H1 (cell line): ENCODE data around the gene NXPH1. TPM values are rescaled to one million over a fixed set of nuclear protein-coding genes. Genes with fewer than 3 reads are reported as not detected.

Experiments
- CEBPB ChIP-seq: IDR thresholded peaks from 2 replicates; pipeline ENCODE4 v1.6.1; 2012; ENCODE audit warnings: low read depth, low read length
- CHD1 ChIP-seq: IDR thresholded peaks from 2 replicates; pipeline ENCODE4 v1.6.1; 2012; ENCODE audit warnings: low read depth, low read length, improper control_type of control experiment
- CHD7 ChIP-seq: fragments of 300-600 bp; sonication (generic); IDR thresholded peaks from 2 replicates; pipeline ENCODE4 v1.7.1; 2012; ENCODE audit warnings: low read length, moderate library complexity, mild to moderate bottlenecking, inconsistent platforms; ENCODE audit not compliant: insufficient replicate concordance
- CTBP2 ChIP-seq: IDR thresholded peaks from 2 replicates; pipeline ENCODE4 v1.7.0; 2011; ENCODE audit warnings: borderline replicate concordance, mild to moderate bottlenecking, moderate library complexity, mixed read lengths, low read length; ENCODE audit not compliant: insufficient read depth, insufficient read length
- EGR1 ChIP-seq: IDR thresholded peaks from 2 replicates; pipeline ENCODE4 v1.6.1; 2011; ENCODE audit warnings: low read depth, low read length, borderline replicate concordance
- HDAC6 ChIP-seq: IDR thresholded peaks from one replicate; pipeline ENCODE4 v1.7.1; 2012; ENCODE audit warnings: low read depth, mild to moderate bottlenecking, inconsistent platforms, low read length, moderate library complexity
- MAFK ChIP-seq: IDR thresholded peaks from 2 replicates; pipeline ENCODE4 v1.6.1; 2012; ENCODE audit warnings: low read depth, mild to moderate bottlenecking, improper control_type of control experiment, low read length
- PHF8 ChIP-seq: fragments of 200-600 bp; sonication (generic); conservative IDR thresholded peaks from 2 replicates; pipeline ENCODE4 v1.7.1; 2012; ENCODE audit warnings: low read depth, mild to moderate bottlenecking, inconsistent platforms, low read length, moderate library complexity
- POU5F1 ChIP-seq: IDR thresholded peaks from 2 replicates; pipeline ENCODE4 v1.6.1; 2011; ENCODE audit warnings: low read depth, mild to moderate bottlenecking, low read length, moderate library complexity
- TAF7 ChIP-seq: optimal IDR thresholded peaks from 2 replicates; pipeline ENCODE3; 2011; ENCODE audit warnings: low read depth, mild to moderate bottlenecking, inconsistent platforms, low read length, moderate library complexity, borderline replicate concordance
- TBP ChIP-seq: IDR thresholded peaks from 2 replicates; pipeline ENCODE4 v1.6.1; 2011; ENCODE audit warnings: low read depth, low read length, improper control_type of control experiment
- polyA plus RNA-seq, 7 experiments: library from polyadenylated mRNA; depleted of rRNA in 3 of 7; stranded (reverse) in 5 of 7; unstranded in 2 of 7; fragments of >200 nt in 5 of 7; fragments of 200-250 nt in 2 of 7; gene quantifications; 1 replicate in 5 of 7; 2 replicates in 1 of 7; 4 replicates in 1 of 7; pipeline versions ENCODE4 v1.2.1 to v1.2.3, GENCODE V29; 2011 to 2013; ENCODE audit warnings: missing spikeins in 2 of 7, mixed read lengths in 2 of 7
- total RNA-seq: library from RNA; stranded (reverse); fragmentation: NEBNext Ultra II Directional; extraction: Animal tissue kit (Norgen Biotek cat#: 25700); gene quantifications from 2 replicates; pipeline ENCODE4 v1.2.1, GENCODE V29; 2021

The NXPH1 gene
- total and polyA plus RNA-seq, 2 of the 8 experiments (the other 6 are each of a cell fraction or from before 2014, with no cell fraction given), result 0.14 to 1.0 TPM

GRCh38 chr7:8434290-8435002 is 1.0 kb downstream of the NXPH1 start (continued):
- no peak for TF ChIP-seq CHD7
- TF ChIP-seq POU5F1, result no peak
- TF ChIP-seq HDAC6, result no peak
- no peak for TF ChIP-seq TBP
- peak; percentile 71 for TF ChIP-seq EGR1
- no peak for TF ChIP-seq CEBPB
- TF ChIP-seq TAF7, result no peak
- no peak for TF ChIP-seq PHF8
- no peak for TF ChIP-seq MAFK
- no peak for TF ChIP-seq CHD1
- TF ChIP-seq CTBP2, result peak; percentile 98
